Smooth muscle cell (in vitro differentiated cells): Measurements from ENCODE around the gene AMOTL1. TPM values are rescaled to one million over a fixed set of nuclear protein-coding genes. Genes with fewer than 3 reads are reported as not detected.

Source experiments
- DNase-seq: peaks from one replicate; lab custom pipeline; 2025; ENCODE audit not compliant: unreplicated experiment; lab: John Stamatoyannopoulos, UW
- H2AFZ ChIP-seq: fragments of 200-600 bp; sonication (generic); 2 replicates; pipeline ENCODE4 v1.6.0; 2016; ENCODE audit warnings: antibody characterized with exemption, low read depth, mild to moderate bottlenecking
- H3F3A ChIP-seq: fragments of 200-600 bp; sonication (generic); 2 replicates; pipeline ENCODE4 v1.6.0; 2017; ENCODE audit warnings: antibody characterized with exemption, low read depth
- H3K27ac ChIP-seq: fragments of 200-600 bp; sonication (generic); 2 replicates; pipeline ENCODE4 v1.5.1; 2016; ENCODE audit warnings: low read depth, mild to moderate bottlenecking
- H3K27me3 ChIP-seq: fragments of 200-600 bp; sonication (generic); 2 replicates; pipeline ENCODE4 v1.6.1; 2016; ENCODE audit warnings: low read depth, mild to moderate bottlenecking
- H3K36me3 ChIP-seq: fragments of 200-600 bp; sonication (generic); 2 replicates; pipeline ENCODE4 v1.5.1; 2016; ENCODE audit warnings: low read depth
- H3K4me1 ChIP-seq: fragments of 200-600 bp; sonication (generic); 2 replicates; pipeline ENCODE4 v1.5.1; 2016; ENCODE audit warnings: low read depth
- H3K4me2 ChIP-seq: fragments of 200-600 bp; sonication (generic); 2 replicates; pipeline ENCODE4 v1.6.0; 2016; ENCODE audit warnings: mild to moderate bottlenecking
- H3K4me3 ChIP-seq: fragments of 200-600 bp; sonication (generic); 2 replicates; pipeline ENCODE4 v1.5.1; 2016; ENCODE audit warnings: mild to moderate bottlenecking
- H3K79me2 ChIP-seq: fragments of 200-600 bp; sonication (generic); 2 replicates; pipeline ENCODE4 v1.6.0; 2016; ENCODE audit warnings: low read depth, mild to moderate bottlenecking
- H3K9ac ChIP-seq: fragments of 200-600 bp; sonication (generic); 2 replicates; pipeline ENCODE4 v1.6.0; 2016; ENCODE audit warnings: low read depth
- H3K9me3 ChIP-seq: fragments of 200-600 bp; sonication (generic); replicated peaks from 2 replicates; pipeline ENCODE4 v1.5.1; 2016; ENCODE audit warnings: low read depth
- H4K20me1 ChIP-seq: fragments of 200-600 bp; sonication (generic); 2 replicates; pipeline ENCODE4 v1.6.0; 2016; ENCODE audit warnings: low read depth
- CTCF ChIP-seq: fragments of 200-600 bp; sonication (generic); IDR thresholded peaks from 2 replicates; pipeline ENCODE4 v1.5.1; 2017; ENCODE audit warnings: borderline replicate concordance, mild to moderate bottlenecking, antibody characterized with exemption; ENCODE audit not compliant: insufficient read depth, poor library complexity, severe bottlenecking
- WGBS: methylation state at CpG from one replicate; pipeline ENCODE4 v1.1.7; 2016; ENCODE audit warnings: low lambda C conversion rate; 5-methylcytosine and 5-hydroxymethylcytosine counted together
- polyA plus RNA-seq: library from polyadenylated mRNA; unstranded; fragments of >200 nt; fragmentation: Nextera tagmentation; extraction: Ambion mirVana; gene quantifications from 2 replicates; pipeline ENCODE4 v1.2.1, GENCODE V29; 2016
- total RNA-seq: library from RNA; depleted of rRNA; stranded (reverse); fragments of >200 nt; gene quantifications from 2 replicates; pipeline ENCODE4 v1.2.3, GENCODE V29; 2014

The AMOTL1 gene
- total and polyA plus RNA-seq, 2 experiments from 2014 or later = 23.4 to 61.0 TPM

GRCh38 chr11:94737171-94737611 lies 31.0 kb upstream of the AMOTL1 start:
- Histone ChIP-seq H3K27me3 (no peaks in the 10 kb centered on the region), H3K4me1 (peaks cover 23% of the 10 kb centered on the region), H3K27ac (peak overlapping the region; percentile 27), H3K9ac (no peak overlapping the region), H3F3A (peaks cover 7% of the 10 kb centered on the region), H3K4me2 (no peak overlapping the region), H3K79me2 (no peaks in the 10 kb centered on the region), H3K4me3 (no peak overlapping the region), H3K9me3 (no peaks in the 10 kb centered on the region), H3K36me3 (no peaks in the 10 kb centered on the region), H2AFZ (no peak overlapping the region), H4K20me1 (no peaks in the 10 kb centered on the region)
- DNase-seq = no peak
- WGBS = 39% methylated on average over 2 of the region's 2 CpGs
- no peak for TF ChIP-seq CTCF

GRCh38 chr11:94738746-94739145 lies 29.4 kb upstream of the AMOTL1 start:
- H3K4me2 ChIP-seq = no peak overlapping the region
- DNase-seq = no peak
- no peaks in the 10 kb centered on the region for H3K9me3 ChIP-seq
- H3K9ac ChIP-seq = peak overlapping the region; percentile 18
- H3F3A ChIP-seq = peaks cover 3% of the 10 kb centered on the region
- H3K27me3 ChIP-seq = no peaks in the 10 kb centered on the region
- TF ChIP-seq CTCF = no peak
- no peak overlapping the region for H3K4me3 ChIP-seq
- no peak overlapping the region for H3K27ac ChIP-seq
- 96% methylated on average over 1 of the region's 1 CpG for WGBS
- H4K20me1 ChIP-seq = no peaks in the 10 kb centered on the region
- no peaks in the 10 kb centered on the region for H3K79me2 ChIP-seq
- peaks cover 15% of the 10 kb centered on the region for H3K4me1 ChIP-seq
- H3K36me3 ChIP-seq = no peaks in the 10 kb centered on the region
- H2AFZ ChIP-seq = no peak overlapping the region

DNA sequence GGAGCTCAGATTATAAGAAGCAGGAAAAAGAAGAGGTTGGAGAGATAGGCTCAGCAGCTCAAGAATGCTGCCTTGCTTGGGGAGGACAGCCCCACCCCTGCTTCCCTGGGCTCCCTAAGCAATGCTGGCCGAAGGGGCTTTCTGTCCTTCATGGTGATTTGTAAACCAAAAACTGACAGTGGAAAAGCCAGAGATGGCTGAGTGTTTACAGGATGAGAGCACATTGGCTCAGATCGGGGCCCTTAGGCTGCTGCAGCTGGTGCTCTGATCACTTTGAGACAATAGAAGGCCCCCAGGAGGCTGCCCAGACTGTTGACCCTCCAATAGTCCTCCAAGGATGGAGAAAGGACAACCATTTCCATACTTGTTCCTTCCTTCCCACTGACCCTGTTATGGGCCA lies 28.8 kb upstream of the AMOTL1 start:
- Histone ChIP-seq H3K79me2 (no peaks in the 10 kb centered on the region), H3K9me3 (no peaks in the 10 kb centered on the region), H3K4me2 (no peak overlapping the region), H3K4me3 (no peak overlapping the region), H3K27ac (no peak overlapping the region), H3K27me3 (no peaks in the 10 kb centered on the region), H2AFZ (no peak overlapping the region), H3F3A (no peaks in the 10 kb centered on the region), H3K9ac (no peak overlapping the region), H3K36me3 (no peaks in the 10 kb centered on the region), H3K4me1 (peaks cover 10% of the 10 kb centered on the region), H4K20me1 (no peaks in the 10 kb centered on the region)
- no peak for DNase-seq
- 63% methylated on average over 2 of the region's 2 CpGs for WGBS
- TF ChIP-seq CTCF = no peak
